ENCODE measurements around the gene ACVR1C. TPM values are rescaled to one million over a fixed set of nuclear protein-coding genes. Genes with fewer than 3 reads are reported as not detected.

Gene ACVR1C
- total RNA-seq, 1 donor from 2014 or later, result 0.95 TPM

GRCh38 chr2:157486596-157487270 lies 141.9 kb downstream of the ACVR1C start:
- no peaks in the 10 kb centered on the region for H3K27me3 Mint-ChIP-seq (ENCODE audit: low read depth, unreplicated experiment)
- Histone ChIP-seq H3K79me2 (ENCODE audit: insufficient read depth, low read length) (no peaks in the 10 kb centered on the region), H3K27me3 (ENCODE audit: insufficient read depth, low read length) (no peaks in the 10 kb centered on the region), H4K20me1 (ENCODE audit: insufficient read depth, low read length) (no peaks in the 10 kb centered on the region), H3K4me1 (ENCODE audit: insufficient read depth, low read length) (peaks cover 11% of the 10 kb centered on the region), H3K9ac (ENCODE audit: low read length) (no peak overlapping the region), H3K36me3 (ENCODE audit: insufficient read depth, low read length) (no peaks in the 10 kb centered on the region), H3K4me3 (ENCODE audit: insufficient read depth, low read depth, low read length) (no peak overlapping the region), H2AFZ (ENCODE audit: low read depth, low read length) (no peak overlapping the region), H3K9me3 (ENCODE audit: insufficient read depth, low read depth, low read length) (no peaks in the 10 kb centered on the region), H3K4me2 (ENCODE audit: low read length) (no peak overlapping the region), H3K27ac (ENCODE audit: low read depth, low read length) (no peak overlapping the region)
- no peak for TF ChIP-seq EZH2 (IDR thresholded peaks at IDR 0.05; ENCODE audit: insufficient read depth, low read length)
- FAIRE-seq (no peak), DNase-seq (ENCODE audit: low read depth) (peak; percentile 23)
- no peaks in the 10 kb centered on the region for H3K36me3 Mint-ChIP-seq (ENCODE audit: low read depth, unreplicated experiment)
- no peak overlapping the region for H3K4me3 Mint-ChIP-seq (ENCODE audit: unreplicated experiment)
- peaks cover 8% of the 10 kb centered on the region for H3K4me1 Mint-ChIP-seq (ENCODE audit: low read depth, unreplicated experiment)
- no peak overlapping the region for H3K27ac Mint-ChIP-seq (ENCODE audit: unreplicated experiment)
- H3K9me3 Mint-ChIP-seq (ENCODE audit: unreplicated experiment), result no peaks in the 10 kb centered on the region

DNA sequence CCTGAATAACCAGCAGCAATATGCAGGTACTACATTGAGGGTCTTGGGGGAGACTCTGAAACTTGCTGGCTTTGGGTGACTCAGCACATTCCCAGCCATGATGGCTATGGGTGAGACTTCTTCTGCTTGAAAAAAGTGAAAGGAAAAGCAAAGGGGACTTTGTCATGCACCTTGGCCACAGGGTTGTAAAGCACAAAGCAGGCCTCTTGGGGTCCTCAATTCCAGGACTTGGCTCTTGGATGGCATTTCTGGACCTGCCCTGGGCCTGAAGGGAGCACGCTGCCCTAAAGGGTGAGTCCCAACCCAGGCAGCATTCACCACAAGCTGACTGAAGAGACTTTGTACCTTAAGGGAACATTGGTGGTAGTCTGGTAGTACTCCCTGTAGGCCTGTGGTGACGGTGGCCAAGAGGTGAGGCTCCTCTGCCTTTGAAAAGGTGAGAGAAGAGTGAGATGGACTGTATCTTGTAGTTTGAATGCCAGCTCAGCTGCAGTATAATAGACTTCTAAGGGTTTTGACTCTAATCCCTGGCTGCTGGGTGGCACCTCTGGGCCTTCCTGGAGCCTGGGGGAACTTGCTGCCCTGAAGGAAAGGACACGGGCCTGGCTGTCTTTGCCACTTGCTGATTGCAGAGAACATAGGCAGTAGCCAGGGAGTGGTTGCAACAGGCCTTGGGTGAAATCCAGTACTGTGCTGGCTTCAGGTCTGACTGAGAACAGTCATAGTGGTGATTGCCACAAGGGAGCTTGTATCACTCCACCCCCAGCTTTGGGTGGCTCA lies 148.3 kb downstream of the ACVR1C start:
- DNase-seq (ENCODE audit: low read depth) (no peak), FAIRE-seq (no peak)
- no peaks in the 10 kb centered on the region for H3K36me3 ChIP-seq (ENCODE audit: insufficient read depth, low read length)
- no peak for TF ChIP-seq CTCF (IDR thresholded peaks at IDR 0.05; ENCODE audit: insufficient read depth, low read depth, low read length)
- TF ChIP-seq EZH2 (IDR thresholded peaks at IDR 0.05; ENCODE audit: insufficient read depth, low read length), result no peak
- Mint-ChIP-seq H3K27ac (ENCODE audit: unreplicated experiment) (no peak overlapping the region), H3K4me3 (ENCODE audit: unreplicated experiment) (no peak overlapping the region), H3K9me3 (ENCODE audit: unreplicated experiment) (peaks cover 2% of the 10 kb centered on the region), H3K4me1 (ENCODE audit: low read depth, unreplicated experiment) (no peaks in the 10 kb centered on the region), H3K36me3 (ENCODE audit: low read depth, unreplicated experiment) (no peaks in the 10 kb centered on the region), H3K27me3 (ENCODE audit: low read depth, unreplicated experiment) (no peaks in the 10 kb centered on the region)
- H3K9me3 ChIP-seq (ENCODE audit: insufficient read depth, low read depth, low read length), result no peaks in the 10 kb centered on the region
- H3K27me3 ChIP-seq (ENCODE audit: insufficient read depth, low read length), result no peaks in the 10 kb centered on the region
- no peak overlapping the region for H3K27ac ChIP-seq (ENCODE audit: low read depth, low read length)
- H2AFZ ChIP-seq (ENCODE audit: low read depth, low read length), result no peak overlapping the region
- H3K4me1 ChIP-seq (ENCODE audit: insufficient read depth, low read length), result peaks cover 5% of the 10 kb centered on the region
- no peak overlapping the region for H3K4me3 ChIP-seq (ENCODE audit: insufficient read depth, low read depth, low read length)
- no peak overlapping the region for H3K4me2 ChIP-seq (ENCODE audit: low read length)
- no peak overlapping the region for H3K9ac ChIP-seq (ENCODE audit: low read length)
- H4K20me1 ChIP-seq (ENCODE audit: insufficient read depth, low read length), result no peaks in the 10 kb centered on the region
- no peaks in the 10 kb centered on the region for H3K79me2 ChIP-seq (ENCODE audit: insufficient read depth, low read length)

DNA sequence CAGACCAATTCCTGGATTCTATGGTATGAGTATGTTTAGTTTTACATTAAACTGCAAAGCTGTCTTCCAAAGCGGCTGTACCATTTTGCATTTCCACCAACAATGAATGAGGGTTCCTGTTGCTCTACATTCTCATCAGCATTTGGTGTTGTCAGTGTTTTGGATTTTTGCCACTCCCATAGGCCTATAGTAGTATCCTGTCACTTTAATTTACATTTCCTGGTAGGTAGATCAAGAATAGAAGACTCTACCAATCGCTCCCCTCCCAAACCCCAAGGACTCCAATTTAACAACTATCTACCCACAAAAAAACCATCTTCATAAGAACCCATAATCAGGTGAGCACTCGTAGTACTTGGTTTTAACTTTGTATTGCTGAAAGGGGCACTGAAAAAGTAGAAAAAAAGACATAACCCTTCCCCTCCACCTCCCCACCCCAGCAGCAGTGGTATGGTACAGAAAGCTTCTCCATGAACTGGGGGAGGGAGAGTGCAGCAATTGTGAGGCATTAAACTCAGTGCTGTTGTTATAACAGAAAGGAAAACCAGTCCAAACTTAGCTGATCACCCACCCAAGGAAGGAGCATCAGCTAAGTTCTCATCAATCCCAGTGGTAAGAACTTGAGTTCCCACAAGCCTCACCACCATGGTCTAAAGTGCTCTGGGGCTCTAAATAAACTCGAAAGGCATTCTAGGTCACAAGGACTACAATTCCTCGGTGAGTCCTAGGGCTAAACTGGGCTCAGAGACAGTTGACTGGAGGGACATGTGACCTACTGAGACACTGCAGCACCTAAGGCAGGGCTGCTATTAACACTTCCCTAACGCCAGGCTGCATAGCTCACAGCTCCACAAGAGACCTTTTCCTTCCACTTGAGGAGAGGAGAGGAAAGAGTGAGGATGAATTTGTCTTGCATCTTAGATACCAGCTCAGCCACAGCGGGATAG lies 149.3 kb downstream of the ACVR1C start:
- TF ChIP-seq CTCF (IDR thresholded peaks at IDR 0.05; ENCODE audit: insufficient read depth, low read depth, low read length) (no peak), EZH2 (IDR thresholded peaks at IDR 0.05; ENCODE audit: insufficient read depth, low read length) (no peak)
- Histone ChIP-seq H3K27ac (ENCODE audit: low read depth, low read length) (no peak overlapping the region), H3K4me2 (ENCODE audit: low read length) (no peak overlapping the region), H3K4me3 (ENCODE audit: insufficient read depth, low read depth, low read length) (no peak overlapping the region), H3K79me2 (ENCODE audit: insufficient read depth, low read length) (no peaks in the 10 kb centered on the region), H3K27me3 (ENCODE audit: insufficient read depth, low read length) (no peaks in the 10 kb centered on the region), H3K9me3 (ENCODE audit: insufficient read depth, low read depth, low read length) (no peaks in the 10 kb centered on the region), H2AFZ (ENCODE audit: low read depth, low read length) (no peak overlapping the region), H4K20me1 (ENCODE audit: insufficient read depth, low read length) (no peaks in the 10 kb centered on the region), H3K36me3 (ENCODE audit: insufficient read depth, low read length) (no peaks in the 10 kb centered on the region), H3K9ac (ENCODE audit: low read length) (no peak overlapping the region), H3K4me1 (ENCODE audit: insufficient read depth, low read length) (peaks cover 5% of the 10 kb centered on the region)
- no peak overlapping the region for H3K4me3 Mint-ChIP-seq (ENCODE audit: unreplicated experiment)
- H3K4me1 Mint-ChIP-seq (ENCODE audit: low read depth, unreplicated experiment), result no peaks in the 10 kb centered on the region
- H3K27ac Mint-ChIP-seq (ENCODE audit: unreplicated experiment), result no peak overlapping the region
- H3K27me3 Mint-ChIP-seq (ENCODE audit: low read depth, unreplicated experiment), result no peaks in the 10 kb centered on the region
- FAIRE-seq (no peak), DNase-seq (ENCODE audit: low read depth) (no peak)
- H3K36me3 Mint-ChIP-seq (ENCODE audit: low read depth, unreplicated experiment), result no peaks in the 10 kb centered on the region
- H3K9me3 Mint-ChIP-seq (ENCODE audit: unreplicated experiment), result peaks cover 2% of the 10 kb centered on the region
